ENCODE results near the gene MRGPRX2. TPM values are rescaled to one million over a fixed set of nuclear protein-coding genes. Genes with fewer than 3 reads are reported as not detected.

The MRGPRX2 gene
- total RNA-seq, 1 donor: not detected

DNA sequence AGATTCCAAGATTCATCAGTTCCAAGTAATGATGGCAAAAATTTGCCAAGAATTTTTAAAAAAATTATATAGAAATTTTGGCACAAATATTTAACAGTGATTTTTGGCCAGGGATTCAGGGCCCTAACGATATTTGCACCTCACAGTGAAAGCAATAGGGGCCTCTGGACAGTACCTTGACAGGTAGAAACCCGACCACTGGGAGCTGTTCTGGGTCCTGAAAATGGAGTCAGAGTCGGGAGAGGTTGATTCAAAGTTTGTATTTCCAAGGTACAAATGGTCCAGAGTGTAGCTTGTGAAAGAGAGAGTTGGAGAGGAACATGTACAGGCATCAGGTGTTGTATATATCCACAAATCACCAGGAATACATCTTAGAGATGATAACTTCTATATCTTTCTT is 41.6 kb downstream of the MRGPRX2 start:
- H3K79me2 ChIP-seq (ENCODE audit: insufficient read depth, low read length): no peaks in the 10 kb centered on the region
- H3K4me1 ChIP-seq (ENCODE audit: insufficient read depth, low read length): no peaks in the 10 kb centered on the region
- TF ChIP-seq, protein P1, sequence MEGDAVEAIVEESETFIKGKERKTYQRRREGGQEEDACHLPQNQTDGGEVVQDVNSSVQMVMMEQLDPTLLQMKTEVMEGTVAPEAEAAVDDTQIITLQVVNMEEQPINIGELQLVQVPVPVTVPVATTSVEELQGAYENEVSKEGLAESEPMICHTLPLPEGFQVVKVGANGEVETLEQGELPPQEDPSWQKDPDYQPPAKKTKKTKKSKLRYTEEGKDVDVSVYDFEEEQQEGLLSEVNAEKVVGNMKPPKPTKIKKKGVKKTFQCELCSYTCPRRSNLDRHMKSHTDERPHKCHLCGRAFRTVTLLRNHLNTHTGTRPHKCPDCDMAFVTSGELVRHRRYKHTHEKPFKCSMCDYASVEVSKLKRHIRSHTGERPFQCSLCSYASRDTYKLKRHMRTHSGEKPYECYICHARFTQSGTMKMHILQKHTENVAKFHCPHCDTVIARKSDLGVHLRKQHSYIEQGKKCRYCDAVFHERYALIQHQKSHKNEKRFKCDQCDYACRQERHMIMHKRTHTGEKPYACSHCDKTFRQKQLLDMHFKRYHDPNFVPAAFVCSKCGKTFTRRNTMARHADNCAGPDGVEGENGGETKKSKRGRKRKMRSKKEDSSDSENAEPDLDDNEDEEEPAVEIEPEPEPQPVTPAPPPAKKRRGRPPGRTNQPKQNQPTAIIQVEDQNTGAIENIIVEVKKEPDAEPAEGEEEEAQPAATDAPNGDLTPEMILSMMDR (IDR thresholded peaks at IDR 0.05; ENCODE audit: extremely low read depth, low read depth, low read length): no peak
- DNase-seq (ENCODE audit: insufficient read length, low spot score, missing footprints): no peak
- no peaks in the 10 kb centered on the region for H3K27me3 ChIP-seq (ENCODE audit: insufficient read depth, low read length)
- no peaks in the 10 kb centered on the region for H4K20me1 ChIP-seq (ENCODE audit: insufficient read depth, low read length)
- H3K36me3 ChIP-seq (ENCODE audit: insufficient read depth, low read length): no peaks in the 10 kb centered on the region
- H2AFZ ChIP-seq (ENCODE audit: low read length): no peak overlapping the region
- H3K9me3 ChIP-seq (ENCODE audit: low read depth, low read length): no peaks in the 10 kb centered on the region
- no peak overlapping the region for H3K4me2 ChIP-seq (ENCODE audit: insufficient read depth, low read length)
- no peak overlapping the region for H3K4me3 ChIP-seq (ENCODE audit: insufficient read depth, low read length)
- no peak overlapping the region for H3K27ac ChIP-seq (ENCODE audit: low read depth, low read length)

- TF ChIP-seq, protein P1 (IDR thresholded peaks at IDR 0.05; ENCODE audit: extremely low read depth, low read depth, low read length): peak; percentile 17
- H3K9me3 ChIP-seq (ENCODE audit: low read depth, low read length): no peaks in the 10 kb centered on the region
- no peaks in the 10 kb centered on the region for H4K20me1 ChIP-seq (ENCODE audit: insufficient read depth, low read length)
- DNase-seq (ENCODE audit: insufficient read length, low spot score, missing footprints): no peak
- no peak overlapping the region for H3K4me2 ChIP-seq (ENCODE audit: insufficient read depth, low read length)
- no peak overlapping the region for H3K4me3 ChIP-seq (ENCODE audit: insufficient read depth, low read length)
- no peaks in the 10 kb centered on the region for H3K79me2 ChIP-seq (ENCODE audit: insufficient read depth, low read length)
- H3K27me3 ChIP-seq (ENCODE audit: insufficient read depth, low read length): peaks cover 3% of the 10 kb centered on the region
- H3K4me1 ChIP-seq (ENCODE audit: insufficient read depth, low read length): no peaks in the 10 kb centered on the region
- H3K36me3 ChIP-seq (ENCODE audit: insufficient read depth, low read length): no peaks in the 10 kb centered on the region
- no peak overlapping the region for H2AFZ ChIP-seq (ENCODE audit: low read length)
- no peak overlapping the region for H3K27ac ChIP-seq (ENCODE audit: low read depth, low read length)
These were observed 47.2 kb downstream of the MRGPRX2 start for GRCh38 chr11:19013181-19013857.

DNA sequence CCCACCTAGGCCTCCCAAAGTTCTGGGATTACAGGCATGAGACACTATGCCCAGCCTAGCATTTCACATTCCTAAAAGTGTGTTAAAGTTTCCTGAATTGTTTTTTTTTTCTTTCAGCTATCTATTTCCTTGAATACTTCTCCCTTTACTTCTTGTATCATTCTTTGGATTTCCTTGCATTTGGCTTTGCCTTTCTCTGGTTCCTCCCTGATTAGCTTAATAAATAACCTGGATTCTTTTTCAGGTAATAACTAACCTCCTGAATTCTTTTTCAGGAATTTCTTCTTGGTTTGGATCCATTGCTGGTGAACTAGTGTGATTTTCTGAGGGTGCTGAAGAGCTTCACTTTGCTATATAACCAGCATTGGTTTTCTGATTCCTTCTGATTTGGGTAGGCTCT is 47.9 kb downstream of the MRGPRX2 start:
- Histone ChIP-seq H3K4me1 (ENCODE audit: insufficient read depth, low read length) (no peaks in the 10 kb centered on the region), H2AFZ (ENCODE audit: low read length) (no peak overlapping the region), H3K4me2 (ENCODE audit: insufficient read depth, low read length) (no peak overlapping the region), H3K79me2 (ENCODE audit: insufficient read depth, low read length) (no peaks in the 10 kb centered on the region), H3K9me3 (ENCODE audit: low read depth, low read length) (no peaks in the 10 kb centered on the region), H4K20me1 (ENCODE audit: insufficient read depth, low read length) (no peaks in the 10 kb centered on the region), H3K36me3 (ENCODE audit: insufficient read depth, low read length) (no peaks in the 10 kb centered on the region), H3K27ac (ENCODE audit: low read depth, low read length) (no peak overlapping the region), H3K27me3 (ENCODE audit: insufficient read depth, low read length) (peaks cover 3% of the 10 kb centered on the region), H3K4me3 (ENCODE audit: insufficient read depth, low read length) (no peak overlapping the region)
- TF ChIP-seq, protein P1 (IDR thresholded peaks at IDR 0.05; ENCODE audit: extremely low read depth, low read depth, low read length): no peak
- DNase-seq (ENCODE audit: insufficient read length, low spot score, missing footprints): no peak

Other genes starting within 250 kb of the MRGPRX2 start
- gene MRGPRX1, start 121.3 kb downstream of the MRGPRX2 start, total RNA-seq: not detected in 2 replicates
- gene ZDHHC13, start 56.5 kb upstream of the MRGPRX2 start, total RNA-seq: 16.6 and 20.6 TPM in 2 replicates
- gene CSRP3, start 141.3 kb upstream of the MRGPRX2 start, total RNA-seq: not detected in 2 replicates
- 0.29 and 0.36 TPM in 2 replicates for gene E2F8, start 180.2 kb upstream of the MRGPRX2 start, total RNA-seq